ENCODE results near the gene NRP2.

The NRP2 gene

DNA sequence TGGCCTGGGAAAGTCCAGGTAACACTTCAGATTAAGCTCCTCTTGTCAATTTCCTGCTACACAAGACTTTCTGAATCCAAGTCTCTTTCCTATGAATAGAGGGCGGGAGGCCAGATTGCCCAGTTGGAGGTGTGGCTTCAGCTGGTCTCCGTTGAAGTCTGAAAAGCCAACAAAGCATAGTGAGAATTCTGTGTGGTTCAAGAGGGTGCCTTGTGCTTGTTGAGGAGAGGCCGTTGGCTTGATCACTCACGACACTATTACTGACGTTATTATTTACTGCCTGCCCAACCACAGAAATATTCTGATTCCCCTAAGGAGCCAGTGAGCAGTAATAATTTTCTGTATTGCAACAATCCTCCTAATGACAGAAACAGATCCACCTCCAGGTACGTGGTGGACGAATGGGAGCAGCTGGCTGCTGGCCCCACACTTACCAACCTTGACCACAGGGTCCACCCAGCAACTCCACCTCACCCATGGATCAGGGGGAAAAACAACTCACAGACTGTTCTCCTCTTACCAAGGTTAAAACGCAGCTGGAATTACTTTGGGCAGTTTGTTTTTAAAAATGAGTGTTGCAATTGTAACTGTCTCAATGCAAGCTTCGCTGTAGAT lies 21.9 kb downstream of the NRP2 start:
- H3K4me3 ChIP-seq (replicated peaks in 1 of 2; ENCODE audit: low read depth in 2 of 2, low read length in 2 of 2): no peak overlapping the region
- DNase-seq (ENCODE audit: low read depth in 2 of 2): peak in 1 of 2 donors; percentile 45
- TF ChIP-seq, protein P1, sequence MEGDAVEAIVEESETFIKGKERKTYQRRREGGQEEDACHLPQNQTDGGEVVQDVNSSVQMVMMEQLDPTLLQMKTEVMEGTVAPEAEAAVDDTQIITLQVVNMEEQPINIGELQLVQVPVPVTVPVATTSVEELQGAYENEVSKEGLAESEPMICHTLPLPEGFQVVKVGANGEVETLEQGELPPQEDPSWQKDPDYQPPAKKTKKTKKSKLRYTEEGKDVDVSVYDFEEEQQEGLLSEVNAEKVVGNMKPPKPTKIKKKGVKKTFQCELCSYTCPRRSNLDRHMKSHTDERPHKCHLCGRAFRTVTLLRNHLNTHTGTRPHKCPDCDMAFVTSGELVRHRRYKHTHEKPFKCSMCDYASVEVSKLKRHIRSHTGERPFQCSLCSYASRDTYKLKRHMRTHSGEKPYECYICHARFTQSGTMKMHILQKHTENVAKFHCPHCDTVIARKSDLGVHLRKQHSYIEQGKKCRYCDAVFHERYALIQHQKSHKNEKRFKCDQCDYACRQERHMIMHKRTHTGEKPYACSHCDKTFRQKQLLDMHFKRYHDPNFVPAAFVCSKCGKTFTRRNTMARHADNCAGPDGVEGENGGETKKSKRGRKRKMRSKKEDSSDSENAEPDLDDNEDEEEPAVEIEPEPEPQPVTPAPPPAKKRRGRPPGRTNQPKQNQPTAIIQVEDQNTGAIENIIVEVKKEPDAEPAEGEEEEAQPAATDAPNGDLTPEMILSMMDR (IDR thresholded peaks at IDR 0.05; ENCODE audit: low read depth, low read length): no peak

GRCh38 chr2:205705511-205706349 lies 23.4 kb downstream of the NRP2 start:
- DNase-seq (ENCODE audit: low read depth in 2 of 2): no peak
- no peak overlapping the region for H3K4me3 ChIP-seq (replicated peaks in 1 of 2; ENCODE audit: low read depth in 2 of 2, low read length in 2 of 2)
- TF ChIP-seq, protein P1 (IDR thresholded peaks at IDR 0.05; ENCODE audit: low read depth, low read length): no peak

GRCh38 chr2:205706769-205707381 lies 24.6 kb downstream of the NRP2 start:
- TF ChIP-seq, protein P1 (IDR thresholded peaks at IDR 0.05; ENCODE audit: low read depth, low read length): no peak
- peak; percentile 85 to 95 for DNase-seq (ENCODE audit: low read depth in 2 of 2)
- H3K4me3 ChIP-seq (replicated peaks in 1 of 2; ENCODE audit: low read depth in 2 of 2, low read length in 2 of 2): no peak overlapping the region

DNA sequence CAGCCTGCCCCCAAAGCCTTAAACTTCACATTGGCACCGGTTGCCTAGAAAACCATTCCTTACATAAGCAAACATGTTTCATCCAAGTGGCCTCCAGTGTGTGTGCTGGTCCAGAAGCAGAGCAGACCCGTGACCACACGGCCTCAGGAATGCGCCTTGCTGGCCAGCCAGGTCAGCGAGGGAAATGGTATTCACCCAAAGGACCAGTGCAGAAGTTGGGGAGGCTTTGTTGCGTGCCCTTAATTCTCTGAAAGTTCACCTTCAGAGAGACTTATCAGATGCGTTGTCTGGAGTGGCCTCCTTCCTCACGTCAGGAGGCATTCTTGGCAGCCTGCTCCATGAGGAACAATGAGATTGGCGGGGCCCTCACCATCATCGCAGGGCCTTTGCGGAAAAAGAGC lies 25.9 kb downstream of the NRP2 start:
- peak; percentile 45 to 68 for DNase-seq (ENCODE audit: low read depth in 2 of 2)

GRCh38 chr2:205709319-205709718 lies 27.0 kb downstream of the NRP2 start:
- H3K4me3 ChIP-seq (replicated peaks in 1 of 2; ENCODE audit: low read depth in 2 of 2, low read length in 2 of 2): no peak overlapping the region
- no peak for DNase-seq (ENCODE audit: low read depth in 2 of 2)
- TF ChIP-seq, protein P1 (IDR thresholded peaks at IDR 0.05; ENCODE audit: low read depth, low read length): no peak

More for the DNA sequence above, 25.9 kb downstream of the NRP2 start:
- H3K4me3 ChIP-seq (replicated peaks in 1 of 2; ENCODE audit: low read depth in 2 of 2, low read length in 2 of 2): no peak overlapping the region
- TF ChIP-seq, protein P1 (IDR thresholded peaks at IDR 0.05; ENCODE audit: low read depth, low read length): no peak

GRCh38 chr2:205712508-205712907 lies 30.2 kb downstream of the NRP2 start:
- TF ChIP-seq, protein P1 (IDR thresholded peaks at IDR 0.05; ENCODE audit: low read depth, low read length): no peak
- peak; percentile 20 to 90 for DNase-seq (ENCODE audit: low read depth in 2 of 2)
- no peak overlapping the region for H3K4me3 ChIP-seq (replicated peaks in 1 of 2; ENCODE audit: low read depth in 2 of 2, low read length in 2 of 2)

All from cardiac fibroblast (primary cell).